Activated CD8-positive, alpha-beta T cell treated with anti-CD3 and anti-CD28 coated beads for 36 hours (primary cell): ENCODE data around the gene KCNH2. TPM values are rescaled to one million over a fixed set of nuclear protein-coding genes. Genes with fewer than 3 reads are reported as not detected.

Source experiments
- ATAC-seq: fragments of 200-7000 bp; cut with Tn5 transposase; one replicate; pipeline ENCODE4 v1.10.0; 2021; ENCODE audit warnings: mild to moderate bottlenecking, moderate library complexity
- CTCF ChIA-PET: fragments of 350-600 bp; sonication (Branson Sonifier 250); formaldehyde crosslinking; loops from one replicate; lab custom pipeline; 2021; ENCODE audit warnings: antibody characterized with exemption; lab: Charles Lee
- POLR2A ChIA-PET: fragments of 350-600 bp; sonication (Branson Sonifier 250); formaldehyde crosslinking; loops from one replicate; lab custom pipeline; 2021; ENCODE audit warnings: antibody characterized with exemption; lab: Charles Lee
- DNase-seq: peaks from one replicate; pipeline ENCODE4 v3.0.0-alpha.2; 2020
- H3K27ac Mint-ChIP-seq: one replicate; pipeline ENCODE4 v1.8.0; 2021; ENCODE audit warnings: mild to moderate bottlenecking, mixed read lengths
- H3K27me3 Mint-ChIP-seq: one replicate; pipeline ENCODE4 v1.8.0; 2021; ENCODE audit warnings: mixed read lengths
- H3K36me3 Mint-ChIP-seq: one replicate; pipeline ENCODE4 v1.8.0; 2021; ENCODE audit warnings: low read depth, mixed read lengths
- H3K4me1 Mint-ChIP-seq: one replicate; pipeline ENCODE4 v1.8.0; 2021; ENCODE audit warnings: low read depth, mixed read lengths
- H3K4me3 Mint-ChIP-seq: one replicate; pipeline ENCODE4 v1.8.0; 2021; ENCODE audit warnings: mild to moderate bottlenecking, moderate library complexity, mixed read lengths
- H3K9me3 Mint-ChIP-seq: one replicate; pipeline ENCODE4 v1.8.0; 2021; ENCODE audit warnings: mixed read lengths
- intact Hi-C: fragments of 100-400 bp; cut with micrococcal nuclease; formaldehyde crosslinking; loops from one replicate; pipeline ENCODE4 v1.10.0; 2022
- total RNA-seq, 2 experiments: library from RNA; stranded (reverse); gene quantifications; one replicate each; pipeline ENCODE4 v1.2.3, GENCODE V29; 2021
- TF ChIP-seq, protein P1 (sequence below): fragments of 200-600 bp; IDR thresholded peaks from one replicate; pipeline ENCODE4 v1.8.0; 2022; ENCODE audit warnings: antibody characterized with exemption, mild to moderate bottlenecking

Gene KCNH2
- total RNA-seq, 2 experiments from 2014 or later = 0.23 to 0.29 TPM

DNA sequence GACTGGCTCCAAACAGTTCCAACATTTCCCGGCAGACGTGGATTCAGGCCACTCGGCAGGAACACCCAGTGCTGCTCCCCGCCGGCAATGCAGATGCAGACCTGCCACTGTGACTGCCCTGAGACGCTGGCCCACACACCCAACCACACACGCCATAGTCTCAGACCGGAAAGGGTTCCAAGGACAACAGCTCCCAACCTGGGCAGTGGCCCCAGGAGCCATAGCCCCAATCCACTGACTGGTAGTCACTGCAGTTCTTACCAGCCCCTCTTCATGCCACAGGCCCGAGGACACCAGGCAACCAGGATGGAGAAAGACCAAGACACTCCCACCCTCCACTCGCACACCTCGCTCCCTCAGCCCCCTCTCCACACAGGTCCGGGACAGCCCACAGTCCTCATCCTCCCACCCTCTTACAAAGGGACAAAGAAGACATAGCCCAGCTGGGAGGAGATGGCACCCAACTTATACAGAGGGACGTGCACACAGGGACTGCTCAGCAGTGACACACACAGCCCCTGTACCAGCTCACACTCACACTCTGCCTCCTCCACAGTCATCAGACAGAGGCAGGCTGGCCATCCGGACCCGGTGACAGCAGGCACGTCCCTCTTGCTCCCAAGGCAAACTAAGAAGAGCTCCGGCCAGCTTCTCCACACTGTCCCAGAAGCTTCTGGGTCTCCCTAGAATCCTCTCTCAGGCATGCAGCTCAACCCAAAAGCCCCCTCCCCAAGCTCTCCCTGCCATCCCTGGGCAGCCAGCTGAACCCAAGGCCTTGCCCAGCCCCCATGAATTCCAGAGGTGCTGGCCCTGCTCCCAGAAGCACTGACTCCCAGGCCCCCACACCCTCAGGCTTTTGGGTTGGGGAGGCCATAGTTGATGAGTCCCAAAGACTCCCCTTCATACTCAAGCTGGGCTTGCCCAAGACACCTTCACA is 24.8 kb downstream of the KCNH2 start:
- Mint-ChIP-seq H3K36me3 (no peaks in the 10 kb centered on the region), H3K27me3 (peaks cover 13% of the 10 kb centered on the region), H3K4me1 (peaks cover 4% of the 10 kb centered on the region), H3K27ac (no peak overlapping the region), H3K4me3 (no peak overlapping the region), H3K9me3 (no peaks in the 10 kb centered on the region)
- intact Hi-C loops = no loop called here
- TF ChIP-seq, protein P1, sequence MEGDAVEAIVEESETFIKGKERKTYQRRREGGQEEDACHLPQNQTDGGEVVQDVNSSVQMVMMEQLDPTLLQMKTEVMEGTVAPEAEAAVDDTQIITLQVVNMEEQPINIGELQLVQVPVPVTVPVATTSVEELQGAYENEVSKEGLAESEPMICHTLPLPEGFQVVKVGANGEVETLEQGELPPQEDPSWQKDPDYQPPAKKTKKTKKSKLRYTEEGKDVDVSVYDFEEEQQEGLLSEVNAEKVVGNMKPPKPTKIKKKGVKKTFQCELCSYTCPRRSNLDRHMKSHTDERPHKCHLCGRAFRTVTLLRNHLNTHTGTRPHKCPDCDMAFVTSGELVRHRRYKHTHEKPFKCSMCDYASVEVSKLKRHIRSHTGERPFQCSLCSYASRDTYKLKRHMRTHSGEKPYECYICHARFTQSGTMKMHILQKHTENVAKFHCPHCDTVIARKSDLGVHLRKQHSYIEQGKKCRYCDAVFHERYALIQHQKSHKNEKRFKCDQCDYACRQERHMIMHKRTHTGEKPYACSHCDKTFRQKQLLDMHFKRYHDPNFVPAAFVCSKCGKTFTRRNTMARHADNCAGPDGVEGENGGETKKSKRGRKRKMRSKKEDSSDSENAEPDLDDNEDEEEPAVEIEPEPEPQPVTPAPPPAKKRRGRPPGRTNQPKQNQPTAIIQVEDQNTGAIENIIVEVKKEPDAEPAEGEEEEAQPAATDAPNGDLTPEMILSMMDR = no peak
- POLR2A ChIA-PET = no interaction called here
- CTCF ChIA-PET = interaction anchor here (0.6 to 1.7 kb wide), 5 partner anchors 9 to 217 kb away, joined by 3 to 6 read pairs (median 4); no protein-coding TSS in a partner anchor
- ATAC-seq (no peak), DNase-seq (no peak)

- H3K27me3 Mint-ChIP-seq = peaks cover 15% of the 10 kb centered on the region
- no peaks in the 10 kb centered on the region for H3K36me3 Mint-ChIP-seq
- ATAC-seq (no peak), DNase-seq (no peak)
- H3K9me3 Mint-ChIP-seq = no peaks in the 10 kb centered on the region
- TF ChIP-seq, protein P1 = no peak
- H3K4me3 Mint-ChIP-seq = no peak overlapping the region
- no peak overlapping the region for H3K27ac Mint-ChIP-seq
- ChIA-PET CTCF (no interaction called here), POLR2A (no interaction called here)
- peaks cover 4% of the 10 kb centered on the region for H3K4me1 Mint-ChIP-seq
- intact Hi-C loops = no loop called here
Observed at GRCh38 chr7:150952331-150953050, 25.6 kb downstream of the KCNH2 start.

DNA sequence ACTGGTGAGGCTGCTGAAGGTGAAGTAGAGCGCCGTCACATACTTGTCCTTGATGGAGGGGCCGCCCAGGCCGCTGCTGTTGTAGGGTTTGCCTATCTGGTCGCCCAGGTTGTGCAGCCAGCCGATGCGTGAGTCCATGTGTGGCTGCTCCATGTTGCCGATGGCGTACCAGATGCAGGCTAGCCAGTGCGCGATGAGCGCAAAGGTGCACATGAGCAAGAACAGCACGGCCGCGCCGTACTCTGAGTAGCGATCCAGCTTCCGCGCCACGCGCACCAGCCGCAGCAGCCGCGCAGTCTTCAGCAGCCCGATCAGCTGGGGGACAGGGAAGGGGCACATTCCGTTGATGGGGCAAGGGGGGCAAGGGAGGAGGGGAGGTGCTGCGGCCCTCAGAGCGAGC is 26.6 kb downstream of the KCNH2 start:
- POLR2A ChIA-PET = no interaction called here
- TF ChIP-seq, protein P1 = no peak
- CTCF ChIA-PET = no interaction called here

DNA sequence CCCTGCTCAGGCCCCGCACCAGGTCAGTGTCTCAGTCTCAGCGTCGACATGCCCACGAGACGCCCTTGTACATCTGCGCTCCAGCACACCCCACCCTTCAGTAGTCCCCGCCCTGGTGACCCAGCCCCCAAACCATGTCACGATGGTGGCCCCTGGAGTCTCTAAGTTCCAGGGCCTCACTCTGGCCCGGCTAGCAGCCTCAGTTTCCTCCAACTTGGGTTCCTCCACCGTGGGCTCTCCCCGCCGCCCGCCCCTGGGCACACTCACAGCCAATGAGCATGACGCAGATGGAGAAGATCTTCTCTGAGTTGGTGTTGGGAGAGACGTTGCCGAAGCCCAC is 27.0 kb downstream of the KCNH2 start:
- DNase-seq (no peak), ATAC-seq (no peak)
- ChIA-PET POLR2A (no interaction called here), CTCF (no interaction called here)
- intact Hi-C loops = no loop called here
- H3K36me3 Mint-ChIP-seq = no peaks in the 10 kb centered on the region
- TF ChIP-seq, protein P1 = no peak
- peaks cover 2% of the 10 kb centered on the region for H3K4me1 Mint-ChIP-seq
- H3K9me3 Mint-ChIP-seq = no peaks in the 10 kb centered on the region
- H3K27ac Mint-ChIP-seq = no peak overlapping the region
- H3K27me3 Mint-ChIP-seq = peaks cover 9% of the 10 kb centered on the region
- no peak overlapping the region for H3K4me3 Mint-ChIP-seq

More for the DNA sequence above, 26.6 kb downstream of the KCNH2 start:
- ATAC-seq (no peak), DNase-seq (no peak)
- H3K4me1 Mint-ChIP-seq = peaks cover 2% of the 10 kb centered on the region
- intact Hi-C loops = no loop called here
- H3K4me3 Mint-ChIP-seq = no peak overlapping the region
- H3K27ac Mint-ChIP-seq = no peak overlapping the region
- no peaks in the 10 kb centered on the region for H3K9me3 Mint-ChIP-seq
- H3K27me3 Mint-ChIP-seq = peaks cover 9% of the 10 kb centered on the region
- no peaks in the 10 kb centered on the region for H3K36me3 Mint-ChIP-seq
